ENCODE data around the gene TIMP3.
"Not testable (repeated sequence)": the region's sequence is repeated elsewhere in the genome, so short reads cannot be mapped to it uniquely, and the experiment has no call there.

The TIMP3 gene

GRCh38 chr22:32801537-32802236, at the start of gene TIMP3:
Gene TIMP3, plus strand, starts transcription at chr22:32801705. Its CDS starts 297 bp downstream, at chr22:32802002.
- DNase-seq (ENCODE audit: low read depth) = no peak

GRCh38 chr22:32752326-32752725, 49.2 kb upstream of the TIMP3 start:
- no peak for DNase-seq (ENCODE audit: low read depth)

GRCh38 chr22:32752816-32753520, 48.5 kb upstream of the TIMP3 start:
- DNase-seq (ENCODE audit: low read depth) = no peak

GRCh38 chr22:32753591-32753990, 47.9 kb upstream of the TIMP3 start:
- DNase-seq (ENCODE audit: low read depth) = no peak

GRCh38 chr22:32754413-32755041, 47.0 kb upstream of the TIMP3 start:
- no peak for DNase-seq (ENCODE audit: low read depth)

- not testable (repeated sequence) for DNase-seq (ENCODE audit: low read depth)
Measured at GRCh38 chr22:32757086-32757762, 44.3 kb upstream of the TIMP3 start.

GRCh38 chr22:32758866-32759385, 42.6 kb upstream of the TIMP3 start:
- no peak for DNase-seq (ENCODE audit: low read depth)

- DNase-seq (ENCODE audit: low read depth) = no peak
Measured at GRCh38 chr22:32760396-32760795, 41.1 kb upstream of the TIMP3 start.

GRCh38 chr22:32760815-32761214, 40.7 kb upstream of the TIMP3 start:
- no peak for DNase-seq (ENCODE audit: low read depth)

GRCh38 chr22:32761251-32761903, 40.1 kb upstream of the TIMP3 start:
- DNase-seq (ENCODE audit: low read depth) = no peak

- no peak for DNase-seq (ENCODE audit: low read depth)
Measured at GRCh38 chr22:32764330-32765131, 37.0 kb upstream of the TIMP3 start.

GRCh38 chr22:32765132-32765618, 36.3 kb upstream of the TIMP3 start:
- no peak for DNase-seq (ENCODE audit: low read depth)

GRCh38 chr22:32771756-32772155, 29.7 kb upstream of the TIMP3 start:
- DNase-seq (ENCODE audit: low read depth) = no peak

GRCh38 chr22:32775957-32776356, 25.5 kb upstream of the TIMP3 start:
- DNase-seq (ENCODE audit: low read depth) = no peak

GRCh38 chr22:32776397-32776796, 25.1 kb upstream of the TIMP3 start:
- DNase-seq (ENCODE audit: low read depth) = no peak

- no peak for DNase-seq (ENCODE audit: low read depth)
Measured at GRCh38 chr22:32776802-32777201, 24.7 kb upstream of the TIMP3 start.

- DNase-seq (ENCODE audit: low read depth) = no peak
Measured at GRCh38 chr22:32777987-32778386, 23.5 kb upstream of the TIMP3 start.

- no peak for DNase-seq (ENCODE audit: low read depth)
Measured at GRCh38 chr22:32780726-32781310, 20.7 kb upstream of the TIMP3 start.

GRCh38 chr22:32781695-32782094, 19.8 kb upstream of the TIMP3 start:
- no peak for DNase-seq (ENCODE audit: low read depth)

GRCh38 chr22:32785321-32786026, 16.0 kb upstream of the TIMP3 start:
- no peak for DNase-seq (ENCODE audit: low read depth)

All from activated T-helper 9 cell treated with anti-CD3 and anti-CD28 coated beads, Interleukin-2, amount 50 U/mL, for 16 hours (primary cell).